Middle frontal gyrus (tissue), 1 donor: ENCODE results near the gene MVB12B.

ENCODE experiments used
- DNase-seq: peaks from one replicate; pipeline ENCODE4 v3.0.0-alpha.2; 2015; ENCODE audit warnings: low spot score; ENCODE audit errors: extremely low spot score

The MVB12B gene

DNA sequence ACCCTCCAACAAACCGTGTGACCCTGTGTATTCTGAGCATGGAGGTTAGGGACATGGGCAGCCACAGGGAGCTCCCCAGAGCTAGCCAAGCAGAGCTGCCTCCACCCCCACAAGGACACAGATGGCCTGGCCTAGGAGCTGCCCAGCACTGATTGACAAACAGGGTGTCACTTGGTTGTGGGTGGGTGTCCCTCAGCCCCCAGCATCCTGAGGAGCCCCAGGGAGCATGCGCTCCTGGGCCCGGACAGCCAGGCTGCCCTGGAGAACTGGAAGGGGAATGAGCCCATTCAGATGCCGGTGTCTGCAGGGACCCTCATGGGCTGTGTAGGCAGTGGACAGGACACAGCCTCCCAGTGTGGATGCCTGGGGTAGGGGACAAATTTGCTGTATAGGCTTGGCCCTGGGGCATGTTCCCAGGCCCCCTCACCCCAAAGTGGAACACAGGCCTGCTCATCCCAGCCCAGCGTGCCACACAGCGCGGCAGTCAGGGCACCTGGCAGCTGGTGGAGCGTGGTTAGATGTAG lies 162.3 kb downstream of the MVB12B start:
- no peak for DNase-seq

DNA sequence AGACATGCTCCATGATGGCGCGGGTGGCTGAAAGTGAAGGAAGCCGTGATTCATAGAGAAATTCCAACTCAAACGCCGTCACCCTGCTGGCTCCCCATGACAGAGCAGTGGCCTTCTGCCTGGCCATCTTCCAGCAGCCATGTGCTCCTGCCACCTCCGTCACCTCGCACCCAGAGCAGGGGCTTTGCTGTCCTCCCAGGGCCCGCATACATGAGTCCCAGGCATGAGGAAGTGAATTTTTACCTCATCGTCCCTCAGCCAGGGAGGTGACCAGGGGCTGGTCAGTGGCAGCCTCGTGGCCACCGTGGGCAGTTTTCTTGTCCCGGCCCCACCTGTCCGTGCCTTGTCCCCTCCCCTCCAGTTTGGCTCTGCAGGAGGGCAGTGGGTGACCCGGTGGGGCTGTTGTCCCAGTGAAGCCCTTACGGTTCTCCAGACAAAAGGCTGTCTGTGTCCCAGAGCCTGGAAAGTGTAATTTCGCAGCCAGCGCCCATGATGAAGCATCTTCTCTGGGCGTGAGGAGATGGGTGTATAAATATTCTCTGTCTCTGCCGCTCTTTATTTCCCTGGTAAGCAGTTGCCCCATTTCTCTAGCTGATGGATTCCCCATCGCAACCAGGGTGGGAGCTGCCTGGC lies 163.1 kb downstream of the MVB12B start:
- DNase-seq, result no peak

DNA sequence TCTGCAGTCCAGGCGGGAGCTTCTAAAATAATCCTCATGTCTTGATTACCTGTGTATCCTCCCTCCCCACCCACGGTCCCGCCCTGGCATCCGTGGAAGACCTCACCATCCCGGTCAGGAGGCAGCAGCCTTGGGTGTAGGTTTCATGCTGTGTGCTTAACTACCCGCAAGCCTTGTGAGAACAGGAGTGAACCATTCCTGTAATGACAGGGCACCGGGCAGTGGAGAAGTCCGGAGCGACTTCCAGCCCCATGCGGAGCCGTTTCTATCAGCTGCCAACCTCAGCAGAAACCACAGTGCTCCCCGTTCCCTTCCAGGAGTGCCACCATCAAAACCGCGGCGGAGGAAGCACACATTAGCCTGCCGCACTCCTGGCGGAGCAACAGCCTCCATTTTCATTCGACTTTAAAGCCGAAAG lies 163.6 kb downstream of the MVB12B start:
- no peak for DNase-seq

GRCh38 chr9:126490871-126491567 lies 164.4 kb downstream of the MVB12B start:
- DNase-seq, result peak; percentile 81

DNA sequence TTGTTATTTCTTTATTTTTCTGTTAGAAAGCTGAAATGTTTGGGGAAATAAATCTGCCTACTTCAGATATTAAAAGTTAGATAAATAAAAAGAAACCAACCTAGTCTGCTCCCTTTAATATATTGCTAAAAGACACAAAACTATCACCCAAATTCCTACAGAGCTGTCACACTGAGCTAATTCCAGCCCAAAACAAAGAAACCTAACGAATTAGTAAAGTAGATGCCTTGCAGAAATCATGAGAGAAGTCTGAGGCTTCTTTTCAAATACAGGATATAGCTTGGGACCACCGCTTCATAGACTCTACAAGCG lies 164.9 kb downstream of the MVB12B start:
- no peak for DNase-seq

DNA sequence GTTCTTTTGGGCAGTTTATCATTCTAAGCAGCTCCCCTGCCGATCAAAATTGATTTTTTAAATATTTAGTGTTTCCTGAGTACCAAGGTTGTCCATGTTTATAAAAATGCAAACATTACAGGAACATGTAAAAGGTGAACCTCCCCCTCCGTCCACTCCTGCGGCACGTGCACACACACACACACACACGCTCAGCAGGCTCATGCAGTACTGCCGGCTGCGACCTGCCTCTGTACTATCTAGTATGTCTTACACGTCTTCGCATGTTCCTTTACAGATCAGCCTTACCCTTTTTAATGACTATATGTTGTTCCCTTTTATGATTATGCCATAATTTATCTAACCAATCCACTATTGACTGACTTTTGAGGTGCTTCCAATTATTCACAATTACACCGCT lies 165.3 kb downstream of the MVB12B start:
- DNase-seq, result no peak

DNA sequence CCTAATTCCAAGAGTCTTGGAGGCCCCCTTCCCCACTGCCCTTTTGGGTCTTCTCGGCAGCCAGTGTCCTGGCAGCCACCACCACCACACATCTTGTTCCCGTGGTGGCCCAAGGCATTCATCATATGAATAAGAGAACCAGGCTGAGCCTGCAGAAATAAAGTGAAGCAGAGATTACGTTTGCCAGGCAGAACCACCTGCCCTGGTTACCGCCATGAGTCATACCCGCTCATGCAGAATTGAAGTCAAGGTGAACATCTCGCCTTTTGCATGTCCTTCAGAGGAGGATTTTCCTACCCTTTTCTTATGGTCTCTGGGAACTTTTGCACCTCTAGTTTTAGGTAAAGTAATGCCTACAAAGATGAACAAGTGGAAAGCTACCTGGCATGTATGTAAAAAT lies 167.6 kb downstream of the MVB12B start:
- no peak for DNase-seq

DNA sequence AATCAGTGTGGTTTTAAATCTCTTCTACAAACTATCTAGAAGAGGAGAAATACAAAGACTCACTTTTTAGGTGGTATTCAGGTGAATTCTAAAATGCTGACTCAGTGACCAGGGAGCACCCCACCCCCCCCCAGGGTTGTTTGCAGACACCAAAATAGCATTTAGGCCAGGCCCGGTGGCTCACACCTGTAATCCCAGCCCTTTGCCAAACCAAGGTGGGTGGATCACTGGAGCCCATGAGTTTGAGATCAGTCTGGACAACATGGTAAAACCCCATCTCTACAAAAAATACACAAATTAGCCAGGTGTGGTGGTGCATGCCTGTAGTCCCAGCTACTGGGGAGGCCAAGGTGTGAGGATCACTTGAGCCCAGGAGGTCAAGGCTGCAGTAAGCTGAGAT lies 168.1 kb downstream of the MVB12B start:
- no peak for DNase-seq

GRCh38 chr9:126495411-126496180 lies 169.0 kb downstream of the MVB12B start:
- DNase-seq, result no peak

DNA sequence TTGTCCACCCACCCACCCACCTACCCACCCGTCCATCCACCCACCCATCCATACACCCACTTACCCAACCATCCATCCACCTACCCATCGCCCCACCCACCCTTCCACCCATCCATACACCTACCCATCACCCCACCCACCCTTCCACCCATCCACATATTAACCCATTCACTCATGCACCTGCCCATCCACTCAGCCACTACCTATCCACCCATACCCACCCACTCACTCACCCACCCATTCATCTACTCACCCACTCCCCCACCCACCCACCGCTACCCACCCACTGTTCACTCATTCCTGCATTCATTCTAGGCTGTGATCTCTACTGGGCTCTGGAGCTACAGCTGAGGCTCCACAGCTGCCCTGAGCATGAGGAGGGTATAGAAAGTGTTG lies 169.6 kb downstream of the MVB12B start:
- DNase-seq, result no peak

DNA sequence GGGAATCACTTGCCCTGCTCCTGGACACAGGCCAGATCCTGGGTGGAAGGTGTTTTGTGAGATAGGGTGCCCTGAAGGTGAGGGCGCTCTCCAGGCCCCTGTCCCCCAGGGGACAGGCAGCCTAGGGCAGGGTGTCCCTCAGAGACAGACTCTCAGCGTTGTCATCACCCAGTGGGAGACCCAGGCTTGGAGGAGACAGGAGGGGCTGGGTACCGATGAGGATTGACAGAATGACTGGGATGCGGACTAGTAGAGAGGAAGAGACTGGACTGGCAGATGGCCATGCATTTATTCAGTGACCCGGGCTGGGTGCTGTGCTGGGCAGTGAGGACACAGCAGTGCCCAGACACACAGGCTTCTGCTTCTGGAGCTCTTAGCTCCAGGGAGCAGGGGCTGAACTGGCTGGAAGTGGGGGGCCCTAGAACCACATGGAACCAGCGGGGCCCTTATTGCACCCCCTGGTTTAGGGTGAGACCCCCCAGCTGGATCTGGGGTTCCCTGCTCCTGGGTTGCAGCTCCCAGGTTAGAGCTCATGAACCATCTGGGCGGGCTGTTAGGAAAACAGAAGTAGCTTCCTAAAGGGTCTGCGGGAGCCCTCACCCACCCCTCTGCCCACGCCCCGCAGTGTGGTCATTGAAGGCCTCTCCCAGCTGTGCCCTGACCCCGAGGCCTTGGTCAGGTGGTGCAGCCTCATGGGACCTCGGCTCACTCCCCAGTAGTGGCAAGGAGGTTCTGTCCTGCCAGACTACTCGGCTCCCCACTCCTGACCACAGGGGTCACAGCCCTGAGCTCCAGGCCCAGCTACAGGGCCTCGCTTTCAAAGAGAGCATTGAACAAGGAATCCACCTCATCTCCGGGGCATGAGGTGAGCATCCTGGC lies 170.4 kb downstream of the MVB12B start:
- no peak for DNase-seq

DNA sequence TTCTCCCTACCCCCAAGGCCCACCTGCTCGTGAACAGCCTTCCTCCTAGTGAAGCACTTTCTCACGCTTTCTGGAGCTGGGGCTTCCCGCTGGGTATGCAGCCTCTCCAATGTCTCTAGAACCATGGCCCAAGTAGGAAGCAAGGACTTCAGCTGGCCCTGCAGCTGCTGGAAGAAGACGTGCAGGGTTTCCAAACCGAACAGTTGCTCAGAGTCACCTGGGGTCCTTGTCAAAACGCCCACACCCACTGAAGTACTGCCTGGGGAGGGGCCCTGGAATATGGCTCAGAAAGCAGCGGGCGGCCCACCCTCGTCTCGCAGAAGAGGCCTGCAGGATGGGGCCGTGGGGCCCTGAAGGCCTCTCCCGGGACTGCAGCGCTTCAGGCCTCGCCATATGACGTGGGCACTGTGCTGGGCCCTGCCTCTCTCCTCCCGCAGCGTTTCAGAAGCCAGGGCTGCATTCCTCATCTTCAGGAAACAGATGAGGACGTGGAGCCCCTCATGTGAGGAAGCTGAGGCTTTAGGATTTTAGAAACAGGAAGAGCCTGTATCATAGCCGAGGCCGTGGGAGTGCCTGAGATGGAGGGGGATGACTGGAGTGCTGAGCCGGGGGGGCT lies 171.1 kb downstream of the MVB12B start:
- DNase-seq, result no peak

- no peak for DNase-seq
Observed at GRCh38 chr9:126498331-126498730, 171.7 kb downstream of the MVB12B start.

DNA sequence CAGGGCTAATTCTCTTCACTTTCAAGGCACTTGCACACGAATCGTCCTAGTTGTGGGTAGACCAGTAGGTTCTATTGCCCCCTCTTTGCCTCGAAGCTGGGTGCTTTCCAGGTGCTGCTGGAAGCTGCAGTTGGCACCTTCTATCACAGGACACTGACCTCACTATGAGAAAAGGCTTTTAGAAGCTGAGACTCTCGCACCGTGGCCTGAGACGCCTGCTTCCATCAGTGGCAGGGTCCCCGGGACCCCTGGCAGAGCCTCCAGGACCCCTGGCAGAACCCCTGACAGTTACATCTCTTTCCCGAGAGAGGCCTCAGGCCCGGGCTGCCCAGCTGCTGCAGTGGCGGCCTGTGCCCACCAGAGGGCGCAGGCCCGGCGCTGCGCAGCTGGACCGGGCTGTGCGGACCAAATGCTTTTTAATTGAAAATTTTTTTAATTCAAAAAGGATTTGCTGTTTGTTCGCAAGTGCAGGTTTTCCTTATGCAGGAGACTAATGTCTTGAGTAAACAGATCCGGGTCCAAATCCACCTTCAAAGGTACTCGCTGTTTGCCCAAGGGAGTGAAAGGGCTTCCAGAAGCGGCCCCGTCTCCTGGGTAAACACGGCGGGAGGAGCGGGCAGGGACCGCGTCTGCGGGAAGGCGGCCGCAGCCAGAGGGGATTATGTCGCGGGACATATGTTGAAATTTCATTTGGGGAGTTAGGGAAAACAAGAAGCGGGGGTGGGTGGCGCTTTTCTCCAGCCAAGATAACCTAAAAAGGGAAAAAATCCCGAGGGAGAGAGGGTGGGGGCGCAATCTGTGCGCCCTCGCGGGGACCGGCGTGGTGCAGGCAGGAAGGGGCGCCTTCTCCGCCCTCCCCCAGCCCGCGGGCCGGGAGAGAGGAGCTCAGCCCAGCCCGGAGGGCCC lies 172.6 kb downstream of the MVB12B start:
- DNase-seq, result peak; percentile 62

- no peak for DNase-seq
Observed at GRCh38 chr9:126499911-126500599, 173.4 kb downstream of the MVB12B start.

DNA sequence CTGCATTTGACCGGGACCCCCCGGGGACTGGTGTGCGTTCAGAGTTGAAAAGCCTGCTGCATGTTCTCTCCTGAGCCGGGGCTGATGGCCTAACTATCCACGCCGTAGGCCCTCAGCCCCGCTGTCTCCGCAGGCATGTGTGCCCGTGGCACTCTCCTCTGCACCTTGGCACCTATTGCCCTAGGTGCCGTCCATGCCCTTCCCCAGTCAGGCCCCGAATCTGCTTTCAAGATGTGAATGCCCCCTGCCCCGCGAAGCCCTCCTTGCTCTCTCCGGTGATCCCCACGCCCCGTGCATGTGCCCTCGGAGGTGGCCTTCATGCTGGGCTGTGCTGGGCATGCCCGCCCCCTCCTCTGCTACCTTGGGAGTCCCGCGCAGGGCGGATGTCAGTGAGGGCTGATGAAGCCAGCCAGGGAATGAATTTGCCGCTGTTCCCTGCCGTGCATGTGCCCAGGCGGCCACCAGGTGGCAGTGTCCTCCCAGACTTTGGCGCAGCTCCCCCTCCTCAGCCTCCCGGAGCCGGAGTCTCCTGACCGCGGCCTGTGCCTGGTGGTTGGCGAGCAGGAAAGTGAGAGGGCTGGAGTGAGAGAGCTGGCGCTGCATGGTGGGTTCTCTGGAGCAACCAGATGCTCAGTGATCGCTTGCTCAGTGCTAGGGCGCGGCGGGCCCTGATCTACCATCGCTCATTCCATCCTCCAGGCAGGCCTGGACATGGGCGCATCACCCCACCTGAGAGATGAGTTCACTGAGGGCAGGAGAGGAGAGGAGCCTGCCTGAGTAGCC lies 174.2 kb downstream of the MVB12B start:
- peak; percentile 70 for DNase-seq

- DNase-seq, result no peak
Observed at GRCh38 chr9:126501383-126502331, 175.0 kb downstream of the MVB12B start.
